ENCODE data around the gene B3GALNT2.

GRCh38 chr1:235500971-235501540 lies 3.2 kb downstream of the B3GALNT2 start:
- no peak for TF ChIP-seq CTCF (IDR thresholded peaks at IDR 0.05)
- no peak for TF ChIP-seq POLR2A (IDR thresholded peaks at IDR 0.05)
- no peak for TF ChIP-seq POLR2AphosphoS5 (IDR thresholded peaks at IDR 0.05)

Data from prostate gland (tissue), 2 donors.